HG03135 (cell line): Measurements from ENCODE around the gene CSAD.
"Not testable (repeated sequence)": the region's sequence is repeated elsewhere in the genome, so short reads cannot be mapped to it uniquely, and the experiment has no call there.

ENCODE experiments used
- ATAC-seq: cut with Tn5 transposase; IDR thresholded peaks from one replicate; pipeline ENCODE4 v1.9.1; 2021; ENCODE audit warnings: mild to moderate bottlenecking, moderate library complexity; ENCODE audit not compliant: unreplicated experiment

CSAD gene

DNA sequence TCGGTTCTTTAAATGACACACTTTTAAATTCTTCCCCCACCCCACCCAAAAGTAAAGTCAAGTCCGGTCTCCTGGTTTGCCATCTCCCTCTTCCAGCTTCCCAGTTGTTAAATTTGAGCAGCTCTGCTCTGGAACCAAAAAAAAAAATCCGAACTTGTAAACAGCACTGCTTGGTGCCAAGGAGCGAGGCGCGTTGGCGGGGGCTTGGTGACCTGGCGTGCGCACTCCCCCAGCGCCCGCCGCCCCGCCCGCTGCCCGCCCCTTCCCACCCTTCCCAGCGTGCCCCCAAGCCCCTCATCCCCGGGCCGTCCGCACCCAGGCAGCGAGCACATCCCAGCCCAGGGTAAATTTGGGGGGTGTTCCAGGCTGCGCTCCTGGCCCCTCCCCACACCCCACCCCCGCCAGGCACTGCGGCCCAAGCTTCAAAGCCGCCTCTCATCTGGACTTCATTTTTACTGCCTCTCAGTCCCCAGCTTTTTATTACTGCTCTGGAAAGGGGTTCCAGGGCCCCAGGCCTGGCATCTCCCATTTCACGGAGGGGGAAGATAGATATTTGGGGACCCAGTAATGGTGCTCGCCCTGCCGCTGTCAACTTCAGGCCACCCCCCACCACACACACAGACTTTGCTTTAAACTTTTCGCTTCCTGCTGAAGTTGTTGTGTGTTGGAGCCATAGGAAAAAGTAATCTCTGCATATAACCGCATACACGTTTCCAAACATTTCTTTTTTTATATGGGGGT, 38.0 kb upstream of the CSAD start:
- ATAC-seq, result no peak

DNA sequence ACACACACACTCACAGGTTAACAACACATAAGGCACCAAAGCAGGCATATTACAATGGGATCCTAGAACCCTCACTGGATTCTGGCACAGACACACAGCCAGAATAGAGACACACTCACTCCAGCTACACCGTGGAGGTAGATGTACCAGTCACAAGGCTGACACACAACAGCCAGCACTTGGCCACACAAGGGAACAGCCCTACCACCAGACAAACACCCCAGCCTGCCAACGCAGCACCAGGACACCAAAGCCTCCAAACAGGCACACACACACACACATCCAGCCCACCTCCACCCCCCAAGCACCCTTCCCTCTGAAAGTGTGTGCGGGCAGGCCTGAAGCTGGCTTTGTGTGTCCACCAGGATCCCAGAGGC, 37.2 kb upstream of the CSAD start:
- no peak for ATAC-seq

DNA sequence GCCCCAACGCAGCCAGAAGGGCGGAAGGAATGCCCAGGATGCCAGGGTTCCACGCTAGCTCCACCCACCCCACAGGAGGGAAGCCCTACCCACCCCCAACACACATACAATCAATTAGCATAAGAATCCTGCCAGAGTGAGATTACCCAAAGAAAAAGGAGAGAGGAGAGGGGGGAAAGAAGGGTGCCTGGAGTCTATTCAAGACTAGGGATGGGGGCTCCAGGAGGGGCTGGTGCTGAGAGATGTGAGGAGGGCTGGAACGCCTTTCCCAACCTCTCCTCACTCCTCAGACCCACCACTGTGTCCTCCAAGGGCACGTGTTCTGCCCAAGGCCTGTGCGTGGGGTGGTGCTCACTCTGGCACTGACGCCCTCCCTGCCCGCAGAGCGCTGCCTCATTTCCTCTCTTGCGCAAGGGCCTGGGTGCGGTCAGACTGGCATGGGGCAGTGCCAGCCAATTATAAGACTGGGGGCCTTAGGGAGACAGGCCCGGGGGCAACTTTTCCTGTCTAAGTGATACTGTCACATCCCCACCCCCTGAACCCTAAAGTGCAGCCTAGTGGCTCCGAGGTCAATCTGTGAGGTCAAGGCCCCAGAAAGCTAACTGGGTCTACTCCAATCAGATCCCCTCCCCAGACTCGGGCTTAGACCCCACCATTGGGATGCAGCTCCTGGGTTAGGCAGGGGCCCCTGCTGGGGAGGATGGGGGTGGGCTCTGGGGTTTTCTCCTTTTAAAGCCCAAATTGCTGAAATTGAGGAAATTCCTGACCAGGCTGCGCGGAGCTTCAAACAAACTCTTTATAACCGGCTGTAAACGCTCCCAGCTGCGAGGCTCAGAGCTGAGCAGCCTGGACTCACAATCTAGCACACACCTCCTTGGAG, 36.6 kb upstream of the CSAD start:
- ATAC-seq, result no peak

- ATAC-seq, result no peak
Measured at GRCh38 chr12:53215497-53215896, 34.8 kb upstream of the CSAD start.

GRCh38 chr12:53214687-53215455, 34.1 kb upstream of the CSAD start:
- ATAC-seq, result no peak

DNA sequence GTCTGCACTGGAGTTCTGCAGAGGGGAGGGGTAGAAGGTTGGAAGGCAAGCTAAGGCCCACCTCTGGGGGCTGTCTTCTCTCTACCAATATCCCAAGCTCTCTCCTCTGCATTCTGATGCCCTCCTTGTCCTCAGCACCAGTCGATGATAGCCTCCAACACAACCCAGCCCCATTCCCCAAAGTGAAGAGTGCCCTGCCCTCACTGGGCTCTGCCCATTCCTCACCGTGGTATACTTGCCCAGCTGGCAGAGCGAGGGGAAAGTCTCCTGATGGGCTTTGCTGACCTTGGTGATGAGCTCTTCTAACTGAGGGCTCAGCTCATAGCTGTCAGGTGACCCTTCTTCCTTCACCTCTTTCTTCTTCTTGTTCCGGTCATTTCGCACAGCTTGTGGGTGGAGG, 33.5 kb upstream of the CSAD start:
- no peak for ATAC-seq

- ATAC-seq, result peak; percentile 47
Measured at GRCh38 chr12:53213348-53213747, 32.6 kb upstream of the CSAD start.

GRCh38 chr12:53212931-53213330, 32.2 kb upstream of the CSAD start:
- no peak for ATAC-seq

GRCh38 chr12:53211476-53212381, 31.0 kb upstream of the CSAD start:
- no peak for ATAC-seq

DNA sequence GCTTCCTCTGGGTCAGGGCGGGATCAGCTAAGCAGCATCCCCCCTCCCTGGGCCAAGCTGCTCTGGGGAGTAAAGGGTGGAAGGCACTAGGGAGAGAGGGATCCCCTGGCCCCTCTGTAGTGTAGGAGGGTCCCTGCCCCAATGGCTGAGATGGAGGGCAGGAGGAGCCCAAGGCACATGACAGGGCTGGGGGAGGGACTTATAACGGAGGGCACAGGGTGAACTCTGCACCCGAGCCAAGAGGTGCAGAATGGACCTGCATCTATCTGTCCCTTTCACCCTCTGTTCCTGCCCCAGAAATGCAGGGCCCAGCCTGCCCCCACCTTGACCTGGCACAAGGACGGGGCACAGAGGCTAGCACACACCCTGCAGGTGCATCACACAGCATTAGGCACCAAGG, 30.1 kb upstream of the CSAD start:
- ATAC-seq, result no peak

DNA sequence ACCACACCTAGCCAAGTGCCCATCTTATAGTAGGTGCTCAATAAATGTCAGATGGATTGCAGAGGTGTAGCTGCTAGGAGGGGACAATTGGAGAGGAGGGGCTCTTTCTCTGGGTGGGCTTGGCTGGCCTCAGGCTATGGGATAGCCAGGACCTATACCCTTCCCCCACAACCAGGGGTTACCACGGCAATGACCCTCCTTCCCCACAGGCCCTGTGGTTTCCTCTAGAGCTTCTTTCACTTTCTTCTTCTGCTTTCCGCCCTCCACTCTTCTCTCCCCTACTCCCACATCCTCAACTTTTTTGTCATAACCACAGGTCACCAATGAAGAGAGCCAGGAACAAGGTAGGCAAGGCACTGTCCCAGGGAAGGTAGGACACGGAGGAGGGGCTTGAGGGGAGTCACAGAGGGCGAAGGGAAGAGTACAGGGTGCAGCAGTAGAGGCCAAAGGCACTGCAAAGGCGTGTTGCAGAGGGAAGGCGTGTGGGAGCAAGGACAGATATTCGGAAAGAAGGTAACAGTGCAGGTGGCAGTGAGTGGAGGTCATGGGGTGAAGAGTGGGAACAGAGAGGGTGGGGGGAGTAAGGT, 28.2 kb upstream of the CSAD start:
- no peak for ATAC-seq

- no peak for ATAC-seq
Measured at GRCh38 chr12:53208435-53208834, 27.7 kb upstream of the CSAD start.

DNA sequence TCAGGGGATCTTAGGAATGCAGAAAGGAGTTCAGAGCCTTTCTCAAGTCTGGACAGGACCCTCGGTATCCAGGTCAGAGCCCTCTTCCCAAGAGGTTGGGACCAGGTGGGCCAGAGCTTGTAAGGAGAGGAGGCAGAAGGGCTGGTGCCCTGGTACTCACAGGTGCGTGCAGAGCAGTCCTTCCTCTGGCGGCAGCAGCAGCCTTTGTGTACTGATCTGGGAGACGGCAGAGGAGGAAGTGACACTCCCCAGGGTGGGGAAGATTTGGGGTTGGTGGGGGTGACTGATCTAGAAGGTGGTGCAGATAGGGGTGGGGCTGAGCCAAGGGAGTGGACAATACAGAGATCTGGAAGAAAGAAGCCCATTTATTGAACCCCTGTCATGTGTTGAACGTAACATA, 26.3 kb upstream of the CSAD start, which contains the start of gene ITGB7:
TSS of gene ITGB7 (minus strand) at position 210 of the 400 bp plus-strand sequence. CDS start 6,808 bp downstream, outside the sequence.
- peak; percentile 41 for ATAC-seq

- ATAC-seq, result peak; percentile 50
Measured at GRCh38 chr12:53205747-53206419, 25.2 kb upstream of the CSAD start.

GRCh38 chr12:53204351-53204750, 23.6 kb upstream of the CSAD start:
- ATAC-seq, result no peak

GRCh38 chr12:53202316-53202715, 21.6 kb upstream of the CSAD start:
- not testable (repeated sequence) for ATAC-seq

DNA sequence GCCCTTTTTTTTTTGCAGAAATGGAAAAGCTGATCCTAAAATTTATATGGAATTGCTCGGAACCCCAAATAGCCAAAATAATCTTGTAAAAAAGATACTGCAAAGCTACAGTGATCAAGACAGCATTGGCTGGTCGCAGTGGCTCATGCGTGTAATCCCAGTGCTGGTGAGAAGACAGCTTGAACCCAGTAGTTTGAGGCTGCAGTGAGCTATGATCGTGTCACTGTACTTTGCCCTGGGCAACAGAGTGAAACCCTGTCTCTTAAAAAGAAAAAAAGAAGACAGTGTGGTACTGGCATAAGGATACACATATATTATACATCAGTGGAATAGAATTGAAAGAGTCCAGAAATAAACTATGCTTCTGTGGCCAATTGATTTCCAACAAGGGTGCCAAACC, 20.9 kb upstream of the CSAD start:
- ATAC-seq, result no peak

GRCh38 chr12:53201177-53201541, 20.4 kb upstream of the CSAD start:
- ATAC-seq, result no peak

DNA sequence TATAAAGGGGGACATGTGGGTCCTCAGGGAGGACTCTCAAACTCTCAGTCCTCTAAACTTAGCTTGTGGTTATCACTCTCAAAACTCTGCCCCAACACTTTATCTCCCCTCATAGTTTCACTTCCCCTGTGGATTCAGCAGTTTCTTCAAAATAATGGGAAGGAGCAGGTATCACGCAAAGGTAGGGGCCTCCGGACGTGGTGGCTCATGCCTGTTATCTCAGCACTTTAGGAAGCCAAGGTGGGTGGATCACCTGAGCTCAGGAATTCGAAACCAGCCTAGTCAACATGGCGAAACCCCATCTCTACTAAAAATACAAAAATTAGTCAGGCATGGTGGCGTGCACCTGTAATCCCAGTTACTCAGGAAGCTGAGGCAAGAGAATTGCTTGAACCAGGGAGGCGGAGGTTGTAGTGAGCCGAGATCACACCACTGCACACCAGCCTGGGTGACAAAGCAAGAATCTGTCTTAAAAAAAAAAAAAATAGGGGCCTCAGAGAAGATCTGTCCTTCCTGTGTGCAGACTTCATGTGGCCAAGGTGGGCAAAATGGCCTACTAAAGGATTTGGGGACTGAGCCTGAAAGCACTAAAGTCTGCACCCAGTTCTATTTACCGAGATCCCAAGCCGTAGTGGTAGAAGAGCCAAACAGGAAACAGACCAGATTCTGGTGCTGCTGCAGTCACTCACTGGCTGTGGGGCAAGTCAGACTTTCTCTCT, 19.9 kb upstream of the CSAD start:
- ATAC-seq, result no peak
